Fibroblast of mammary gland (primary cell): ENCODE results near the gene USP54.
A peak's percentile ranks its signal among the peaks of the same experiment; 100 is the strongest.
"Not testable (repeated sequence)": the region's sequence is repeated elsewhere in the genome, so short reads cannot be mapped to it uniquely, and the experiment has no call there.

Experiments used
- DNase-seq: peaks from one replicate; pipeline ENCODE4 v3.0.0-alpha.2; 2010; ENCODE audit warnings: low read depth
- H3K4me3 ChIP-seq: 2 replicates; pipeline ENCODE4 v1.5.1; 2011; ENCODE audit warnings: low read depth, mild to moderate bottlenecking, low read length, moderate library complexity; ENCODE audit not compliant: control insufficient read depth
- TF ChIP-seq, protein P1 (sequence below): conservative IDR thresholded peaks from 2 replicates; pipeline ENCODE4 v1.5.1; 2011; ENCODE audit warnings: low read depth, low read length, inconsistent platforms; ENCODE audit not compliant: control insufficient read depth, insufficient read depth

USP54 gene

DNA sequence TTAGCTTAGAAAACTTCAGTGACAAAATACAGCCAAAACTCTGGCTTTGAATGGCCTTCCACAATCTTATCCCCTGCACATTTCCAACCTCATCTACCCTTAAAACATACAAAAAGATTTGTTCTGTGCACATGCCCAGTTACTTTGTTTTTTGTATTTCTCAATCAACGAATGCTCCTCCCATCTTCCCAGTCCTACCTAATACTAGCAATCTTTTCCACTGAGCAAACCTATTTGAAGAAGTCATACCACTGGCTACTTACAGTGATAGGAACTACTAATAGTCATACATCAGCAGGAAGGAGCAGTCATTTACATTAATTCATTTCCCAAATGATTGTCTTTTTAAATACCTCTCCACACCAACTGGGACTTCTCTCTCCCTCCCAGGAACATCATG is 2.5 kb downstream of the USP54 start:
- peak; percentile 27 for DNase-seq
- TF ChIP-seq, protein P1, sequence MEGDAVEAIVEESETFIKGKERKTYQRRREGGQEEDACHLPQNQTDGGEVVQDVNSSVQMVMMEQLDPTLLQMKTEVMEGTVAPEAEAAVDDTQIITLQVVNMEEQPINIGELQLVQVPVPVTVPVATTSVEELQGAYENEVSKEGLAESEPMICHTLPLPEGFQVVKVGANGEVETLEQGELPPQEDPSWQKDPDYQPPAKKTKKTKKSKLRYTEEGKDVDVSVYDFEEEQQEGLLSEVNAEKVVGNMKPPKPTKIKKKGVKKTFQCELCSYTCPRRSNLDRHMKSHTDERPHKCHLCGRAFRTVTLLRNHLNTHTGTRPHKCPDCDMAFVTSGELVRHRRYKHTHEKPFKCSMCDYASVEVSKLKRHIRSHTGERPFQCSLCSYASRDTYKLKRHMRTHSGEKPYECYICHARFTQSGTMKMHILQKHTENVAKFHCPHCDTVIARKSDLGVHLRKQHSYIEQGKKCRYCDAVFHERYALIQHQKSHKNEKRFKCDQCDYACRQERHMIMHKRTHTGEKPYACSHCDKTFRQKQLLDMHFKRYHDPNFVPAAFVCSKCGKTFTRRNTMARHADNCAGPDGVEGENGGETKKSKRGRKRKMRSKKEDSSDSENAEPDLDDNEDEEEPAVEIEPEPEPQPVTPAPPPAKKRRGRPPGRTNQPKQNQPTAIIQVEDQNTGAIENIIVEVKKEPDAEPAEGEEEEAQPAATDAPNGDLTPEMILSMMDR = no peak
- no peak overlapping the region for H3K4me3 ChIP-seq

DNA sequence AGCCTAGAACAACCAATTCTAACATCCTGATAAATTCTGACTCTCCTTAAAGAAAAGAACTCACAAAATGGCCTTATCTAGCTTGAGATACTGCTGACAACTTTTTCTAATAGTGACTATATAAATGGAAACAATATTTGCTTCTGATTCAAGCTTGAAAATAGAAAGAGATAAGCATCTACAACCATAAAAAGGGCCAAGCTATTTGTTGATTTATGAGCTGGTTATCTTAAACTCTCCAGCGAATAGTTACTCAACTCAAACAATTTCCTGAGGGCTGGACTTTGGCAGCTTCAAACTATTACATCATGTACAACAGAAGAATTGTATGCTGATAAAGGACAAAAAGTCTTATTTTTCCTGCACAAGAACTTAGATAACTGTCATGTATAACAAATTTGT is 4.6 kb downstream of the USP54 start:
- H3K4me3 ChIP-seq = no peak overlapping the region
- peak; percentile 73 for DNase-seq
- TF ChIP-seq, protein P1 = no peak

GRCh38 chr10:73585327-73585726 is 5.8 kb downstream of the USP54 start:
- DNase-seq = peak; percentile 49
- H3K4me3 ChIP-seq = no peak overlapping the region
- TF ChIP-seq, protein P1 = no peak

- DNase-seq = peak; percentile 73
- no peak overlapping the region for H3K4me3 ChIP-seq
- TF ChIP-seq, protein P1 = no peak
Observed at GRCh38 chr10:73584737-73585136, 6.4 kb downstream of the USP54 start.

GRCh38 chr10:73581918-73582317 is 9.2 kb downstream of the USP54 start:
- no peak overlapping the region for H3K4me3 ChIP-seq
- TF ChIP-seq, protein P1 = no peak
- DNase-seq = no peak

- H3K4me3 ChIP-seq, DNase-seq: not testable (repeated sequence)
Observed at GRCh38 chr10:73578927-73579326, 12.2 kb downstream of the USP54 start.

DNA sequence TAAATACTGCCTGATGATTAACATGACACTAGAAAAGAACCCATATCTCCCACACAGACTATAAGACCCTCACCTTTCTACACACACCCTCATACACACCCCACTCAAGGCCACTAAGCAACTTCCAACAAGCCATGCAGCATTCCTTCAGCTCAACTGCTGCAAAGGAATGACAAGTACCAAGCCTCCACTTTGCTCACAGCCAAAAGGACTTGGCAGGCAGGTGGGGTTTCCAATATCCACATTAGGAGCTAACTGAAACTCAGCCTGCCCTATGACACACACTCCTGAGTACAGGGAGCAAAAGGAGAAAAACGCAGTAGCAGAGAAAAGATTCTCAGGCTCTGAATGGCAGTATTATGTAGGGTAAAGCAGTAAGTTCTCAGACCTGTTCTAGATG is 13.4 kb downstream of the USP54 start:
- DNase-seq = peak; percentile 72
- H3K4me3 ChIP-seq = no peak overlapping the region
- TF ChIP-seq, protein P1 = no peak
